ENCODE measurements around the gene KATNB1.
"Not testable (repeated sequence)": the region's sequence is repeated elsewhere in the genome, so short reads cannot be mapped to it uniquely, and the experiment has no call there.

KATNB1 gene

GRCh38 chr16:57744642-57744903 lies 9.0 kb downstream of the KATNB1 start:
- peaks cover 67% of the 10 kb centered on the region for H3K36me3 ChIP-seq (ENCODE audit: insufficient read depth, low read length)

GRCh38 chr16:57745768-57746167 lies 10.2 kb downstream of the KATNB1 start:
- H3K4me1 ChIP-seq (ENCODE audit: insufficient read depth, low read length): no peaks in the 10 kb centered on the region
- no peak overlapping the region for H3K4me2 ChIP-seq (ENCODE audit: insufficient read depth, low read length)
- H3K27me3 ChIP-seq (ENCODE audit: insufficient read depth, low read length, poor library complexity): no peaks in the 10 kb centered on the region
- TF ChIP-seq, protein P1, sequence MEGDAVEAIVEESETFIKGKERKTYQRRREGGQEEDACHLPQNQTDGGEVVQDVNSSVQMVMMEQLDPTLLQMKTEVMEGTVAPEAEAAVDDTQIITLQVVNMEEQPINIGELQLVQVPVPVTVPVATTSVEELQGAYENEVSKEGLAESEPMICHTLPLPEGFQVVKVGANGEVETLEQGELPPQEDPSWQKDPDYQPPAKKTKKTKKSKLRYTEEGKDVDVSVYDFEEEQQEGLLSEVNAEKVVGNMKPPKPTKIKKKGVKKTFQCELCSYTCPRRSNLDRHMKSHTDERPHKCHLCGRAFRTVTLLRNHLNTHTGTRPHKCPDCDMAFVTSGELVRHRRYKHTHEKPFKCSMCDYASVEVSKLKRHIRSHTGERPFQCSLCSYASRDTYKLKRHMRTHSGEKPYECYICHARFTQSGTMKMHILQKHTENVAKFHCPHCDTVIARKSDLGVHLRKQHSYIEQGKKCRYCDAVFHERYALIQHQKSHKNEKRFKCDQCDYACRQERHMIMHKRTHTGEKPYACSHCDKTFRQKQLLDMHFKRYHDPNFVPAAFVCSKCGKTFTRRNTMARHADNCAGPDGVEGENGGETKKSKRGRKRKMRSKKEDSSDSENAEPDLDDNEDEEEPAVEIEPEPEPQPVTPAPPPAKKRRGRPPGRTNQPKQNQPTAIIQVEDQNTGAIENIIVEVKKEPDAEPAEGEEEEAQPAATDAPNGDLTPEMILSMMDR (IDR thresholded peaks at IDR 0.05; ENCODE audit: borderline replicate concordance, extremely low read depth, low read length, poor library complexity, severe bottlenecking): no peak
- TF ChIP-seq EZH2 (IDR thresholded peaks at IDR 0.05; ENCODE audit: borderline replicate concordance, low read depth, low read length, severe bottlenecking): no peak
- H3K79me2 ChIP-seq (ENCODE audit: insufficient read depth, low read length): no peaks in the 10 kb centered on the region
- no peak for ATAC-seq (ENCODE audit: insufficient read depth, low read depth)
- no peak overlapping the region for H3K27ac ChIP-seq (ENCODE audit: low read length)
- peaks cover 10% of the 10 kb centered on the region for H4K20me1 ChIP-seq (ENCODE audit: insufficient read depth, low read length)
- peaks cover 65% of the 10 kb centered on the region for H3K36me3 ChIP-seq (ENCODE audit: insufficient read depth, low read length)
- H3K9ac ChIP-seq (ENCODE audit: low read depth, low read length): no peak overlapping the region
- no peak overlapping the region for H3K4me3 ChIP-seq (ENCODE audit: low read depth in 1 of 2, low read length in 2 of 2)
- no peak overlapping the region for H2AFZ ChIP-seq (ENCODE audit: low read depth, low read length)
- no peaks in the 10 kb centered on the region for H3K9me3 ChIP-seq (ENCODE audit: insufficient read depth, low read length, severe bottlenecking)
- no peak for DNase-seq

More at GRCh38 chr16:57744642-57744903, 9.0 kb downstream of the KATNB1 start:
- Histone ChIP-seq H3K9ac (ENCODE audit: low read depth, low read length) (no peak overlapping the region), H3K4me1 (ENCODE audit: insufficient read depth, low read length) (no peaks in the 10 kb centered on the region), H3K79me2 (ENCODE audit: insufficient read depth, low read length) (peaks cover 7% of the 10 kb centered on the region), H3K27me3 (ENCODE audit: insufficient read depth, low read length, poor library complexity) (no peaks in the 10 kb centered on the region), H3K27ac (ENCODE audit: low read length) (no peak overlapping the region), H3K4me3 (ENCODE audit: low read depth in 1 of 2, low read length in 2 of 2) (no peak overlapping the region), H3K4me2 (ENCODE audit: insufficient read depth, low read length) (no peak overlapping the region), H2AFZ (ENCODE audit: low read depth, low read length) (no peak overlapping the region), H4K20me1 (ENCODE audit: insufficient read depth, low read length) (peaks cover 13% of the 10 kb centered on the region), H3K9me3 (ENCODE audit: insufficient read depth, low read length, severe bottlenecking) (no peaks in the 10 kb centered on the region)
- TF ChIP-seq EZH2 (IDR thresholded peaks at IDR 0.05; ENCODE audit: borderline replicate concordance, low read depth, low read length, severe bottlenecking): no peak
- TF ChIP-seq, protein P1 (IDR thresholded peaks at IDR 0.05; ENCODE audit: borderline replicate concordance, extremely low read depth, low read length, poor library complexity, severe bottlenecking): no peak
- DNase-seq (no peak), ATAC-seq (ENCODE audit: insufficient read depth, low read depth) (no peak)

GRCh38 chr16:57746316-57746715 lies 10.7 kb downstream of the KATNB1 start:
- H3K4me2 ChIP-seq (ENCODE audit: insufficient read depth, low read length); ATAC-seq (ENCODE audit: insufficient read depth, low read depth); H3K27me3 ChIP-seq (ENCODE audit: insufficient read depth, low read length, poor library complexity): not testable (repeated sequence)

DNA sequence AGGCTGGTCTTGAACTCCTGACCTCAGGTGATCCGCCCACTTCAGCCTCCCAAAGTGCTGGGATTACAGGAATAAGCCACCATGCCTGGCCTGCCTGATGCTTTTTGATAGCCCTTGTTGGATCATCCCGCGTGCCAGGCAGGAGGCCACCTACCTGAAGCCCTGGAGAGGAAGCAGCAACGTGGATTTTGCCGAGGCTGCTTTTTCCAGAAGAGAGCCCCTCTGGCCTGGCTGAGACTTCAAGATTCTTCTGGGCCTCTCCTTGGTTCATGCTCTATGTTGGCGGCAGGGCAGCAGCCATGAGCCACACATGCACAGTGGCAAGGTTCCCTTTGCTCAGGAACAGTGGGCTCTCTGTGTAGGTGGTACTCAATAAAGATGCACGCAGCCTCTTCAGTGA lies 11.5 kb downstream of the KATNB1 start:
- Histone ChIP-seq H3K9me3 (ENCODE audit: insufficient read depth, low read length, severe bottlenecking) (no peaks in the 10 kb centered on the region), H4K20me1 (ENCODE audit: insufficient read depth, low read length) (peaks cover 3% of the 10 kb centered on the region; the same call in 1 of the 2 replicates), H3K9ac (ENCODE audit: low read depth, low read length) (no peak overlapping the region), H3K79me2 (ENCODE audit: insufficient read depth, low read length) (no peaks in the 10 kb centered on the region), H3K4me3 (ENCODE audit: low read depth in 1 of 2, low read length in 2 of 2) (no peak overlapping the region), H3K36me3 (ENCODE audit: insufficient read depth, low read length) (peaks cover 66% of the 10 kb centered on the region), H3K27ac (ENCODE audit: low read length) (no peak overlapping the region), H3K27me3 (ENCODE audit: insufficient read depth, low read length, poor library complexity) (no peaks in the 10 kb centered on the region), H3K4me1 (ENCODE audit: insufficient read depth, low read length) (no peaks in the 10 kb centered on the region), H3K4me2 (ENCODE audit: insufficient read depth, low read length) (no peak overlapping the region), H2AFZ (ENCODE audit: low read depth, low read length) (no peak overlapping the region)
- ATAC-seq (ENCODE audit: insufficient read depth, low read depth): no peak
- DNase-seq: no peak
- TF ChIP-seq EZH2 (IDR thresholded peaks at IDR 0.05; ENCODE audit: borderline replicate concordance, low read depth, low read length, severe bottlenecking): no peak
- TF ChIP-seq, protein P1 (IDR thresholded peaks at IDR 0.05; ENCODE audit: borderline replicate concordance, extremely low read depth, low read length, poor library complexity, severe bottlenecking): no peak

More at GRCh38 chr16:57746316-57746715, 10.7 kb downstream of the KATNB1 start:
- H3K9me3 ChIP-seq (ENCODE audit: insufficient read depth, low read length, severe bottlenecking); H3K4me1 ChIP-seq (ENCODE audit: insufficient read depth, low read length); H3K27ac ChIP-seq (ENCODE audit: low read length); DNase-seq; H2AFZ ChIP-seq (ENCODE audit: low read depth, low read length); H3K9ac ChIP-seq (ENCODE audit: low read depth, low read length); H4K20me1 ChIP-seq (ENCODE audit: insufficient read depth, low read length); H3K4me3 ChIP-seq (ENCODE audit: low read depth in 1 of 2, low read length in 2 of 2); H3K79me2 ChIP-seq (ENCODE audit: insufficient read depth, low read length): not testable (repeated sequence)
- peaks cover 65% of the 10 kb centered on the region for H3K36me3 ChIP-seq (ENCODE audit: insufficient read depth, low read length)

Data from DND-41 (cell line).